Loucy (cell line): ENCODE measurements around the gene AKT1.
A peak's percentile ranks its signal among the peaks of the same experiment; 100 is the strongest.

Source experiments
- CTCF ChIP-seq: fragments of 200-600 bp; sonication (generic); conservative IDR thresholded peaks from 2 replicates; pipeline ENCODE4 v1.5.1; 2014; ENCODE audit warnings: mild to moderate bottlenecking, antibody characterized with exemption, low read length
- EZH2phosphoT487 ChIP-seq: fragments of 200-600 bp; IDR thresholded peaks from 2 replicates; pipeline ENCODE4 v1.6.1; 2018; ENCODE audit warnings: antibody characterized with exemption, mild to moderate bottlenecking, moderate library complexity, borderline replicate concordance

GRCh38 chr14:104723651-104724406 is 71.7 kb downstream of the AKT1 start, which contains the start of gene ADSS1:
- TF ChIP-seq CTCF (peak; percentile 70), EZH2phosphoT487 (no peak)
